ENCODE measurements around the gene KMT2E. TPM values are rescaled to one million over a fixed set of nuclear protein-coding genes. Genes with fewer than 3 reads are reported as not detected.
"Not testable (repeated sequence)": the region's sequence is repeated elsewhere in the genome, so short reads cannot be mapped to it uniquely, and the experiment has no call there.

Gene KMT2E
- total and polyA plus RNA-seq, 5 experiments from 2014 or later: 119 to 193 (median 186) TPM

GRCh38 chr7:105036217-105037168, 22.5 kb downstream of the KMT2E start:
- H3K27ac Mint-ChIP-seq: peak overlapping the region in 8 of 10 donors; percentile 27 to 74 (median 43)
- no peaks in the 10 kb centered on the region for H3K9me3 Mint-ChIP-seq
- POLR2A ChIA-PET: no interaction called here
- DNase-seq (no peak), ATAC-seq (peak in 1 of 2 donors; percentile 15)
- H3K36me3 Mint-ChIP-seq: peaks cover 0 to 35% (median 3%) of the 10 kb centered on the region in 3 donors
- peaks cover 12 to 74% (median 53%) of the 10 kb centered on the region in 4 donors for H3K4me1 Mint-ChIP-seq
- no peaks in the 10 kb centered on the region for H3K27me3 Mint-ChIP-seq
- H3K4me3 Mint-ChIP-seq: peak overlapping the region in 6 of 10 donors; percentile 8 to 51 (median 26)

DNA sequence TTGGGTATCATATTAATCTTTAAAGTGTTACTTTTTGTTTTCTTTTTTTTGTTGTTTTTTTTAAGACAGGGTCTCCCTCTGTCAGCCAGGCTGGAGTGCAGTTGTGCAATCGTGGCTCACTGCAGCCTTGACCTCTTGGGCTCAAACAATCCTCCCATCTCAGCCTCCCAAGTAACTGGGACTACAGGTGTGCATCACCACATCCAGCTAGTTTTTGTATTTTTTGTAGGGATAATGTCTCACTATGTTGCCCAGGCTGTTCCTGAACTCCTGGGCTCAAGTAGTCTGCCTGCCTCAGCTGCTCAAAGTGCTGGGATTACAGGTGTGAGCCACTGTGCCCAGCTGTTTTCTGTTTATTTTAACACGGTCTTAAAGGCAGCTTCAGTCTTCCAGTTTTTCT, 23.3 kb downstream of the KMT2E start:
- peaks cover 0 to 41% (median 3%) of the 10 kb centered on the region in 3 donors for H3K36me3 Mint-ChIP-seq
- peak overlapping the region; percentile 6 to 81 (median 68) for H3K27ac Mint-ChIP-seq
- H3K9me3 Mint-ChIP-seq: no peaks in the 10 kb centered on the region
- peaks cover 12 to 70% (median 52%) of the 10 kb centered on the region in 4 donors for H3K4me1 Mint-ChIP-seq
- POLR2A ChIA-PET: interaction anchor here (0.8 kb wide), 1 partner anchor 22 kb away, joined by 3 read pairs; no protein-coding TSS in a partner anchor
- DNase-seq (no peak), ATAC-seq (no peak)
- peak overlapping the region in 7 of 10 donors; percentile 9 to 55 (median 42) for H3K4me3 Mint-ChIP-seq
- H3K27me3 Mint-ChIP-seq: no peaks in the 10 kb centered on the region

- peaks cover 5 to 78% (median 10%) of the 10 kb centered on the region in 3 donors for H3K36me3 Mint-ChIP-seq
- H3K27me3 Mint-ChIP-seq: no peaks in the 10 kb centered on the region
- peak in 1 of 2 donors; percentile 18 for ATAC-seq
- DNase-seq: no peak
- H3K27ac Mint-ChIP-seq: peak overlapping the region in 9 of 10 donors; percentile 18 to 83 (median 49)
- H3K4me3 Mint-ChIP-seq: peak overlapping the region in 1 of 10 donors; percentile 1
- peaks cover 10 to 62% (median 46%) of the 10 kb centered on the region in 4 donors for H3K4me1 Mint-ChIP-seq
- POLR2A ChIA-PET: interaction anchor here (1.1 kb wide), 1 partner anchor 8 kb away, joined by 3 read pairs; no protein-coding TSS in a partner anchor
- H3K9me3 Mint-ChIP-seq: no peaks in the 10 kb centered on the region
Observed at GRCh38 chr7:105044449-105045070, 30.6 kb downstream of the KMT2E start.

- peaks cover 16 to 65% (median 57%) of the 10 kb centered on the region in 4 donors for H3K4me1 Mint-ChIP-seq
Observed at GRCh38 chr7:105046414-105046813, 32.4 kb downstream of the KMT2E start.

DNA sequence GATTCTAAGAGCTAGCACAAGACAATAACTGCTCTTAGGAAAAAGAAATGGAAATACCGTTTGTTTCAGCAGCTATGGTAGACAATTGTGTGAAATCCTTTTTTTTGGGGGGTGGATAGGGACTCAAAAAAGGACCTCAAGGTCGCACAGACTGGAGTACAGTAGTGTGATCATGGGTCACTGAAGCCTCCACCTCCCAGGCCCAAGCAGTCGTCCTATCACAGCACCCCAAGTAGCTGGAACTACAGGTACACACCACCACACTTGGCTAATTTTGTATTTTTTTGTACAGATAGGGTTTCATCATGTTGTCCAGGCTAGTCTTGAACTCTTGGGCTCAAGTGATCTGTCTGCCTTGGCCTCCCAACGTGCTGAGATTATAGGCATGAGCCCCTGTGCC, 33.9 kb downstream of the KMT2E start:
- Mint-ChIP-seq H3K4me3 (no peak overlapping the region), H3K4me1 (peaks cover 19 to 70% (median 64%) of the 10 kb centered on the region in 4 donors), H3K27me3 (no peaks in the 10 kb centered on the region), H3K27ac (peak overlapping the region in 5 of 10 donors; percentile 26 to 68 (median 53)), H3K9me3 (no peaks in the 10 kb centered on the region), H3K36me3 (peaks cover 5 to 83% (median 10%) of the 10 kb centered on the region in 3 donors)
- no peak for ATAC-seq
- POLR2A ChIA-PET: interaction anchor here (3.7 kb wide), 1 partner anchor 34 kb away, joined by 15 read pairs; the partner anchor contains the start of gene KMT2E
- no peak for DNase-seq

More at GRCh38 chr7:105046414-105046813, 32.4 kb downstream of the KMT2E start:
- Mint-ChIP-seq H3K27me3 (no peaks in the 10 kb centered on the region), H3K36me3 (peaks cover 5 to 87% (median 10%) of the 10 kb centered on the region in 3 donors), H3K27ac (peak overlapping the region in 7 of 10 donors; percentile 26 to 64 (median 38)), H3K9me3 (no peaks in the 10 kb centered on the region), H3K4me3 (peak overlapping the region in 2 of 10 donors; percentile 6 to 22)
- POLR2A ChIA-PET: interaction anchor here (3.7 kb wide), 1 partner anchor 32 kb away, joined by 15 read pairs; the partner anchor contains the start of gene KMT2E
- ATAC-seq (no peak), DNase-seq (no peak)

DNA sequence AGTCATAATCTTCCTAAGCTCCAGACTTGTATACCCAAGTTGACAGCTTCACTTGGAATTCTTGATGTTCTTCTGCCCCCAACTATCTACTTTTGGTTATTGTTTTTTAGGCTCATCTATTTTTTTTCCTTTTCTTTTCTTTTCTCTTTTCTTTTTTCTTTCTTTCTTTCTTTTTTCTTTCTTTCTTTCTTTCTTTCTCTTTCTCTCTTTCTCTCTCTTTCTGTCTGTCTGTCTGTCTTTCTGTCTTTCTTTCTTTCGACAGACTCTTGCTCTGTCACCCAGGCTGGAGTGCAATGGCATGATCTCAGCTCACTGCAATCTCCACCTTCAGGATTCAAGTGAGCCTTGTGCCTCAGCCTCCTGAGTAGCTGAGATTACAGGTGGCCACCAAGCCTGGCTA, 36.5 kb downstream of the KMT2E start:
- H3K27ac Mint-ChIP-seq: peak overlapping the region; percentile 50 to 95 (median 71)
- H3K27me3 Mint-ChIP-seq: no peaks in the 10 kb centered on the region
- POLR2A ChIA-PET: no interaction called here
- H3K4me1 Mint-ChIP-seq: peaks cover 23 to 73% (median 66%) of the 10 kb centered on the region in 4 donors
- no peaks in the 10 kb centered on the region for H3K9me3 Mint-ChIP-seq
- peak overlapping the region in 1 of 10 donors; percentile 2 for H3K4me3 Mint-ChIP-seq
- peaks cover 5 to 88% (median 17%) of the 10 kb centered on the region in 3 donors for H3K36me3 Mint-ChIP-seq
- DNase-seq: no peak
- ATAC-seq: no peak

DNA sequence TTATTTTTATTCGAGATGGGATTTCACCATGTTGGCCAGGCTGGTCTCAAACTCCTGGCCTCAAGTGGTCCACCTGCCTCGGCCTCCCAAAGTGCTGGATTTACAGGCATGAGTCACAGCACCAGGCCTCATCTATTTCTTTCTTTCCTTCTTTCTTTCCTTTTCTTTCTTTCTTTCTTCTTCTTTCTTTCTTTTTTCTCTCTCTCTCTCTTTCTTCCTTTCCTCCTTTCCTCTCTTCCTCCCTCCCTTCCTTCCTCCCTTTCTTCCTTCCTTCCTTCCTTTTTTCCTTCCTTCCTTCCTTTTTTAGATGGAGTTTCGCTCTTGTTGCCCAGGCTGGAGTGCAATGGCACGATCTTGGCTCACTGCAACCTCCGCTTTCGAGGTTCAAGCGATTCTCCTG, 36.9 kb downstream of the KMT2E start:
- POLR2A ChIA-PET, H3K27me3 Mint-ChIP-seq, ATAC-seq, H3K9me3 Mint-ChIP-seq, DNase-seq: not testable (repeated sequence)
- Mint-ChIP-seq H3K36me3 (peaks cover 4 to 88% (median 15%) of the 10 kb centered on the region in 3 donors), H3K4me1 (peaks cover 24 to 73% (median 66%) of the 10 kb centered on the region in 4 donors), H3K27ac (peak overlapping the region in 9 of 10 donors; percentile 53 to 95 (median 77)), H3K4me3 (peak overlapping the region in 2 of 10 donors; percentile 47 to 51)

DNA sequence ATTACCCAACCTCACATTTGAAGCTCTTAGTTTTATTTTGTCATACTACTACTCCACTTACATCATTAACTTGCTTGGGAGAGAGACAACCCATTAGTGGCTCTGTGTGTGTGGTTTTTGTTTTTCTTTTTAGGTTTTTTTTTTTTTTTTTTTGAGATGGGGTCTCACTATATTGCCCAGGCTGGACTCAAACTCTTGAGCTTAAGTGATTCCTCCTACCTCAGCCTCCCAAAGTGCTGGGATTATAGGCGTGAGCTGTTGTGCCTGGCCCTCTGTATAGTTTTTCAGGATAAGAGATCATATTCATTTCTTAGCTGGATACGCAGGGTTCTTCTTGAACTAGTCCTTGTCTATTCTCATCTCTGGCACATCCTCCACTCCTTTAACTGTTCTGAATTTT, 41.1 kb downstream of the KMT2E start:
- no peak for ATAC-seq
- POLR2A ChIA-PET: interaction anchor here (0.7 kb wide), 1 partner anchor 32 kb away, joined by 9 read pairs; no protein-coding TSS in a partner anchor
- Mint-ChIP-seq H3K36me3 (peaks cover 0 to 82% (median 8%) of the 10 kb centered on the region in 3 donors), H3K4me3 (peak overlapping the region in 5 of 10 donors; percentile 7 to 32 (median 23)), H3K27me3 (no peaks in the 10 kb centered on the region), H3K27ac (peak overlapping the region; percentile 4 to 85 (median 71)), H3K4me1 (peaks cover 30 to 82% (median 76%) of the 10 kb centered on the region in 4 donors), H3K9me3 (no peaks in the 10 kb centered on the region)
- DNase-seq: no peak

DNA sequence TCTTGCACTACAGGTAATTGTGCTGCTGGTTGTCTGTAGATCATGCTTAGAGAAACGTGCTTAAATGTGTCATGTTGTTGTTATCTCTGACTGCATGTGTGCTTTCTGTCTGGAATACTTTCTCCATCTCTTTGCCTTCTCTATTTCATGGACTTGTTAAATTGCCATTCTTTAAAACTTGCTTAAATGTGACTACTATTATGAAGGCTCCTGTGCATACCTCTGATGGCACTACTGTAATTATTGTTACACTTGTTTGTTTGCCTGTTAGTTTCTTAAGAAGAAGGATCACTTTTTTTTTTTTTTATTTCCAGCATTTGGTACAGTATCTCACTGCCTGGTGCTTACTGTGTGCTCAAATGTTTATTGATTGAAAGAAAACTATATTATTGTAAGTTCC, 41.6 kb downstream of the KMT2E start:
- Mint-ChIP-seq H3K27ac (peak overlapping the region; percentile 4 to 85 (median 40)), H3K4me1 (peaks cover 29 to 82% (median 75%) of the 10 kb centered on the region in 4 donors), H3K36me3 (peaks cover 0 to 81% (median 8%) of the 10 kb centered on the region in 3 donors), H3K27me3 (no peaks in the 10 kb centered on the region), H3K4me3 (peak overlapping the region in 3 of 10 donors; percentile 23 to 32 (median 30)), H3K9me3 (no peaks in the 10 kb centered on the region)
- DNase-seq (no peak), ATAC-seq (no peak)
- POLR2A ChIA-PET: interaction anchor here (0.7 kb wide), 1 partner anchor 32 kb away, joined by 9 read pairs; no protein-coding TSS in a partner anchor

GRCh38 chr7:105057472-105057871, 43.5 kb downstream of the KMT2E start:
- Mint-ChIP-seq H3K9me3 (no peaks in the 10 kb centered on the region), H3K27me3 (no peaks in the 10 kb centered on the region), H3K27ac (peak overlapping the region; percentile 10 to 85 (median 66)), H3K4me1 (peaks cover 21 to 80% (median 71%) of the 10 kb centered on the region in 4 donors), H3K36me3 (peaks cover 0 to 78% (median 8%) of the 10 kb centered on the region in 3 donors), H3K4me3 (peak overlapping the region in 1 of 10 donors; percentile 6)
- POLR2A ChIA-PET: interaction anchor here (1.1 kb wide), 1 partner anchor 43 kb away, joined by 3 read pairs; no protein-coding TSS in a partner anchor
- DNase-seq: no peak
- no peak for ATAC-seq

DNA sequence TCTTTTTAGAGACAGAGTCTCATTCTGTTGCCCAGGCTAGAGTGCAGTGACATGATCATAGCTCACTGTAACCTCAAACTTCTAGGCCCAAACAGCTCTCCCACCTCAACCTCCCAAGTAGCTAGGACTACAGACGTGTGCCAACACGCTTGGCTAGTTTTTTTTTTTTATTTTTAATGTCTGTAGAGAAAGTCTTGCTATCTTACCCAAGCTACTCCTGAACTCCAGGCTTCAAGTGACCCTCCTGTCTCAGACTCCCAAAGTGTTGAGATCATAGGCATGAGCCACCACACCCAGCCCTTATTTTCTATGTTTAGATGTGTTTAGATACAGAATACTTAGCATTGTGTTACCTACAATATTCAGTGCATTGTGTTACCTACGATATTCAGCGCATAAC, 46.4 kb downstream of the KMT2E start:
- no peak for DNase-seq
- POLR2A ChIA-PET: interaction anchor here (1.5 kb wide), 1 partner anchor 45 kb away, joined by 6 read pairs; no protein-coding TSS in a partner anchor
- H3K4me3 Mint-ChIP-seq: no peak overlapping the region
- no peaks in the 10 kb centered on the region for H3K27me3 Mint-ChIP-seq
- peak in 1 of 2 donors; percentile 26 for ATAC-seq
- no peaks in the 10 kb centered on the region for H3K9me3 Mint-ChIP-seq
- H3K4me1 Mint-ChIP-seq: peaks cover 17 to 75% (median 71%) of the 10 kb centered on the region in 4 donors
- H3K27ac Mint-ChIP-seq: peak overlapping the region; percentile 20 to 79 (median 50)
- peaks cover 0 to 77% (median 5%) of the 10 kb centered on the region in 3 donors for H3K36me3 Mint-ChIP-seq

DNA sequence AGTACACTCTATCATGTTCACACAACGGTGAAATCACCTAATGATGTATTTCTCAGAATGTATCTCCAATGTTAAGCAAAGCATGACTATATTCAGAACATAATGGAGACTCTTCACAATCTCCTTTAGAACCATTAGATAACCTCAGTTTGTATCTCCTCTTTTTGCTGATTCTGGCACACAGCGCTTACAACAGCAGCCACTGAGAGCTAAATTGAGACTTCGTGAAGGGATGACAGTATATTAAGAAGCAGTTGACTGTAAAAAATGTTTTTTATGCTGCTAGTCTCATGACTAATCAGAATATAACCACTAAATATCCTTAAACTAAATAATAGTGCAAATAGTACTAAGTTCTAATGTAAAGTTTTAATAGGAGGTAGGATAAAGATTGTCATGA, 46.9 kb downstream of the KMT2E start:
- ATAC-seq (peak; percentile 11 to 27), DNase-seq (no peak)
- Mint-ChIP-seq H3K9me3 (no peaks in the 10 kb centered on the region), H3K4me3 (no peak overlapping the region), H3K36me3 (peaks cover 0 to 75% (median 5%) of the 10 kb centered on the region in 3 donors), H3K27ac (peak overlapping the region in 8 of 10 donors; percentile 4 to 84 (median 47)), H3K27me3 (no peaks in the 10 kb centered on the region), H3K4me1 (peaks cover 15 to 71% (median 69%) of the 10 kb centered on the region in 4 donors)
- POLR2A ChIA-PET: interaction anchor here (0.5 to 1.5 kb wide), 3 partner anchors 46 to 53 kb away, joined by 5 to 6 read pairs (median 6); partner anchors contain the start of gene KMT2E
